Loucy (cell line): ENCODE measurements around the gene KCNMA1.

Experiments
- H2AFZ ChIP-seq: fragments of 200-600 bp; sonication (generic); 2 replicates; pipeline ENCODE4 v1.6.0; 2016; ENCODE audit warnings: antibody characterized with exemption, mild to moderate bottlenecking, low read length, moderate library complexity
- H3F3A ChIP-seq: fragments of 200-600 bp; 2 replicates; pipeline ENCODE4 v1.6.0; 2016; ENCODE audit warnings: antibody characterized with exemption, low read depth, mild to moderate bottlenecking
- H3K27me3 ChIP-seq: fragments of 200-600 bp; sonication (generic); 2 replicates; pipeline ENCODE4 v1.6.1; 2014; ENCODE audit warnings: low read length, mild to moderate bottlenecking; ENCODE audit not compliant: insufficient read depth, poor library complexity, severe bottlenecking
- H3K36me3 ChIP-seq: fragments of 200-600 bp; sonication (generic); 2 replicates; pipeline ENCODE4 v1.6.1; 2016; ENCODE audit warnings: low read length; ENCODE audit not compliant: insufficient read depth
- H3K4me1 ChIP-seq: fragments of 200-600 bp; sonication (generic); 2 replicates; pipeline ENCODE4 v1.5.1; 2014; ENCODE audit warnings: low read length, mild to moderate bottlenecking; ENCODE audit not compliant: insufficient read depth, poor library complexity, severe bottlenecking
- H3K4me2 ChIP-seq: fragments of 200-600 bp; sonication (generic); 2 replicates; pipeline ENCODE4 v1.6.0; 2014; ENCODE audit warnings: antibody characterized with exemption, low read length, low read depth, mild to moderate bottlenecking; ENCODE audit not compliant: poor library complexity, severe bottlenecking
- H3K4me3 ChIP-seq: fragments of 200-600 bp; sonication (generic); 2 replicates; pipeline ENCODE4 v1.5.1; 2014; ENCODE audit warnings: low read length, mild to moderate bottlenecking, mixed read lengths; ENCODE audit not compliant: poor library complexity, severe bottlenecking
- H3K79me2 ChIP-seq: fragments of 200-600 bp; sonication (generic); 2 replicates; pipeline ENCODE4 v1.6.1; 2014; ENCODE audit warnings: low read length; ENCODE audit not compliant: insufficient read depth
- H3K9ac ChIP-seq: fragments of 200-600 bp; sonication (generic); 2 replicates; pipeline ENCODE4 v1.6.0; 2014; ENCODE audit warnings: mild to moderate bottlenecking, low read depth, low read length, moderate library complexity; ENCODE audit not compliant: poor library complexity, severe bottlenecking
- H3K9me2 ChIP-seq: fragments of 200-600 bp; sonication (generic); replicated peaks from 2 replicates; pipeline ENCODE4 v1.6.1; 2016; ENCODE audit warnings: low read depth, low read length, mixed read lengths
- H3K9me3 ChIP-seq: fragments of 200-600 bp; sonication (generic); 2 replicates; pipeline ENCODE4 v1.6.1; 2014; ENCODE audit warnings: mild to moderate bottlenecking, antibody characterized with exemption, low read length, low read depth; ENCODE audit not compliant: insufficient read depth
- H4K20me1 ChIP-seq: fragments of 200-600 bp; sonication (generic); 2 replicates; pipeline ENCODE4 v1.6.0; 2014; ENCODE audit warnings: antibody characterized with exemption, low read length, mild to moderate bottlenecking; ENCODE audit not compliant: insufficient read depth, poor library complexity, severe bottlenecking
- CTCF ChIP-seq: fragments of 200-600 bp; sonication (generic); conservative IDR thresholded peaks from 2 replicates; pipeline ENCODE4 v1.5.1; 2014; ENCODE audit warnings: mild to moderate bottlenecking, antibody characterized with exemption, low read length
- EZH2phosphoT487 ChIP-seq: fragments of 200-600 bp; IDR thresholded peaks from 2 replicates; pipeline ENCODE4 v1.6.1; 2018; ENCODE audit warnings: antibody characterized with exemption, mild to moderate bottlenecking, moderate library complexity, borderline replicate concordance

Gene KCNMA1

GRCh38 chr10:77493851-77494261 lies 143.8 kb downstream of the KCNMA1 start:
- no peaks in the 10 kb centered on the region for H3K4me1 ChIP-seq
- H4K20me1 ChIP-seq = no peaks in the 10 kb centered on the region
- H3K9ac ChIP-seq = no peak overlapping the region

GRCh38 chr10:77493239-77493806 lies 144.3 kb downstream of the KCNMA1 start:
- H3K9me3 ChIP-seq = no peaks in the 10 kb centered on the region
- no peak overlapping the region for H3K9ac ChIP-seq
- no peaks in the 10 kb centered on the region for H3K4me1 ChIP-seq
- H3K4me3 ChIP-seq = no peak overlapping the region
- H2AFZ ChIP-seq = no peak overlapping the region
- H3K4me2 ChIP-seq = no peak overlapping the region
- no peaks in the 10 kb centered on the region for H3F3A ChIP-seq
- TF ChIP-seq EZH2phosphoT487 (no peak), CTCF (no peak)
- no peaks in the 10 kb centered on the region for H3K79me2 ChIP-seq
- no peaks in the 10 kb centered on the region for H4K20me1 ChIP-seq
- no peaks in the 10 kb centered on the region for H3K27me3 ChIP-seq
- H3K36me3 ChIP-seq = no peaks in the 10 kb centered on the region
- no peaks in the 10 kb centered on the region for H3K9me2 ChIP-seq

More at GRCh38 chr10:77493851-77494261, 143.8 kb downstream of the KCNMA1 start:
- no peak for TF ChIP-seq EZH2phosphoT487
- TF ChIP-seq CTCF = no peak
- Histone ChIP-seq H3K9me3 (no peaks in the 10 kb centered on the region), H3K4me2 (no peak overlapping the region), H3K9me2 (no peaks in the 10 kb centered on the region), H3K27me3 (no peaks in the 10 kb centered on the region), H2AFZ (no peak overlapping the region), H3K36me3 (no peaks in the 10 kb centered on the region), H3K4me3 (no peak overlapping the region), H3K79me2 (no peaks in the 10 kb centered on the region), H3F3A (no peaks in the 10 kb centered on the region)

GRCh38 chr10:77492368-77492994 lies 145.1 kb downstream of the KCNMA1 start:
- Histone ChIP-seq H4K20me1 (no peaks in the 10 kb centered on the region), H3K4me1 (no peaks in the 10 kb centered on the region), H3F3A (no peaks in the 10 kb centered on the region), H3K4me3 (no peak overlapping the region), H3K79me2 (no peaks in the 10 kb centered on the region), H3K27me3 (no peaks in the 10 kb centered on the region), H3K9me2 (no peaks in the 10 kb centered on the region), H3K9ac (no peak overlapping the region), H3K36me3 (no peaks in the 10 kb centered on the region), H3K9me3 (no peaks in the 10 kb centered on the region), H3K4me2 (no peak overlapping the region), H2AFZ (no peak overlapping the region)
- TF ChIP-seq CTCF (no peak), EZH2phosphoT487 (no peak)
